ENCODE measurements around the gene SMPX.

- no peak for TF ChIP-seq CTCF (IDR thresholded peaks at IDR 0.05; ENCODE audit: insufficient read depth, low read depth, low read length)
- TF ChIP-seq EZH2 (IDR thresholded peaks at IDR 0.05; ENCODE audit: insufficient read depth, low read length) = no peak
These were observed 66.4 kb downstream of the SMPX start for GRCh38 chrX:21691512-21692018.
